ENCODE results near the gene DENND1B.
"Not testable (repeated sequence)": the region's sequence is repeated elsewhere in the genome, so short reads cannot be mapped to it uniquely, and the experiment has no call there.

DENND1B gene

DNA sequence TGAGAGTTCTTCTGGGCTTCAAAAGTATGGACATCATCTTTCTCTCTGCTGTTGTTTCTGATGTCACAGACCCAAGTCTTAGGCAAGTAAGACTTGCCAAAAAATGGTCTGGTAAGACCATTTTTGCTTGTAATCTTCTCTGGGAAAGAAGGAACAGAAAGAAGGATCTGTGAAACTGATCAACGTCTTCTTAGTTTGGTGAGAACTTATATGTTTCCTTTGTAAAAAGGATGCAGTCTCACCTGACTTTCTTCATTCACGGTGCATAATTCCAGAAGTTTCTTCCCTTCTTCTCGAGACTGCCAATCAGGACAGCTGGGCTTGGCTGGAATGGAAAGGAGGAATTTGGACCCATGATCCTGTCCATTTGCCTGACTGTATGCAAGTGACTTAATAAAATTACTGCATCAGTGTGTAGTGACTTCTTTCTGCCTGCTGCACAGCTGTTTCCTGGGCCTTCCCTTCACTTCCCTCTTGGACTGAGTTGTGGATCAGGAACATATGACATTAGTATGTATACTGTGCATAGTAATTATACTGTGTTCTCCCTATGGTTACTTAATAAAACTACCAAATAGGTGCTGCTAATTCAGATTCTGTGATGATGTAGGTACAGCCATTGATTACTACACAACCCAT lies 7.6 kb upstream of the DENND1B start:
- DNase-seq (ENCODE audit: low read depth) = no peak

- no peak for DNase-seq (ENCODE audit: low read depth)
These were observed 6.9 kb upstream of the DENND1B start for GRCh38 chr1:197781968-197782721.

DNA sequence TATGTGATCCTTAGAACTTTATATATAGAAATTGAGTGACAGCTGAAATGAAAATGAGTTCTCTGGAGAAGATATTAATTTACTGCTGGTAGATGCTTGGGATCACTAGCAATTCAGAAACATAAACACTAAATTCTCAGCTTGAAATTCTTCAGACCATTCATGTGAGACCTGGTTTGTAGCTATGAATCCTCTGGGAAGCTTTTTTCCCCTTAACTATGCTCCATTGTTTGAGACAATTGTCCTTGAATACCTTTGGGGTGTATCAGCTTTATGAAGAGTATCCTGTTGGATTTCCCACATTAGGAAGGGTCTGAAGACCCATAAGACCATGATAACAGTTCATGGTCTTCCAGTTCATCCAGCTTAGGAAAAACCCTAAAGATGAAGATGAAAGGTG lies 4.6 kb upstream of the DENND1B start:
- no peak for DNase-seq (ENCODE audit: low read depth)

GRCh38 chr1:197778366-197778945 lies 3.2 kb upstream of the DENND1B start:
- no peak for DNase-seq (ENCODE audit: low read depth)

- no peak for DNase-seq (ENCODE audit: low read depth)
These were observed 1.2 kb upstream of the DENND1B start for GRCh38 chr1:197776351-197777105.

DNA sequence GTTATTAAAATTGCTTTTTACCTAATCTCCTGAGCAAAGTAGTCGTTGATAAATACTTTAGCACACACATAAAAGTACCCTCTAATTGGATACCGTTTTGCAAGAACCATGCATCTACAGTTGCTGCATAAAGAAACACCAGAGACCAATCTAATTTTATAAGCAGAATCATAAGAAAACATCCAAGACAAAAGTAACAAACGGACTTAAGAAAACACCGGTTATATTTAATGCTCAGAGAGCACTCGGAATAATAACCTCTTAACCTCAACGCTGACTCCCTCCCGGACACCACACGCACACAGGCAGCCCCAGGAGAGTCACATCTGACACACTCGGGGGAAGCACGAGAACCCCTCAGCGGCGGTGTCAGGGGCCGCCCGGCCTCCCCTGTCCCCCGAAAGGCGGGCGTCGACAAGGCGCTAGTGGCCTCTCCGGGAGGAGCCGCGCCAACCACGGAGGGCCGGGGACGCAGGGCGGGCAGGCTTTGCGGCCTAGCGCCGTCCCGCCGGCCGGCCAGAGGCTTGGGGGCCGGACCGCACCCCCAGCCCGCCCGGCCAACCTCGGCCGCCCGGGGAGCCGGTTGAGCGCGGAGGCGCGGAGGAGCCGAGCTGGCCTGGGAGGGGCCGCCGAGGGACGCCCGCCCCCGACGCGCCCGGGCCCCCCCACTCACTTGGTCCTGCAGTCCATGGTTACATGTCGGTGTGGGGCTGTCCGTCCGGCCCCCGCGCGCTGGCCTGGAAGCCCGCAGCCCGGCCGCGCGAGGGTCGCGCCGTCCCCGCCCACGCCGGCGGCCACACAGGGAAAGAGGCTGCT lies 606 bp downstream of the DENND1B start:
- peak; percentile 26 for DNase-seq (ENCODE audit: low read depth)

GRCh38 chr1:197773856-197774255 lies 1.4 kb downstream of the DENND1B start:
- no peak for DNase-seq (ENCODE audit: low read depth)

DNA sequence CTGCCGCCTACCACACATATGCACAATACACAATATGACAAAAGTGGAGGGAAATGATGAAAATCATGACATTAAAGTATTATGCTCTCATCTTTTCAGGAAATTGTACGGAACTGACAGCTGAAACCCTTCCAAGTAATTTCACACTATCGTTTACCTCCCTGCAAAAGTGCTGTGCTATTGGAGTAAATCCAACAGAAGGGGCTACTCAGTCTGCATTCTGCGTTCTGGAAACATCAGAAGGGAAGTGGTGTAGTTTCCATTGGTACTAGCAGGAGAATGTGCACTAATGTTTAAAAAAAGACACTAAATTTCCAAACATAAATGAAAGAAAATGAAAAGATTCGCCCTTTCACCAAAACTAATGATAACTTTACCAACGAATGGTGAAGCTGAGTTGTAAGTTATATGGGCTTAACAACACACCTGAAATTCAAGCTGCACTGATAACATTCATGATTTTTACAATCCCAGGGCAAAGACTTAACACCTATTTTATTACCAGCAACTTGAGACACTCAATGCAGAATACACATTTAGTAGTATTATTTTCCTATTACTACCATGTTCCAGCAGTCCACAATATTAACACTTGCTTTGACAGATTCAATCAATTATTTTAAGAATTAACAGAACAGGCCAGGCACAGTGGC lies 3.2 kb downstream of the DENND1B start:
- DNase-seq (ENCODE audit: low read depth) = no peak

DNA sequence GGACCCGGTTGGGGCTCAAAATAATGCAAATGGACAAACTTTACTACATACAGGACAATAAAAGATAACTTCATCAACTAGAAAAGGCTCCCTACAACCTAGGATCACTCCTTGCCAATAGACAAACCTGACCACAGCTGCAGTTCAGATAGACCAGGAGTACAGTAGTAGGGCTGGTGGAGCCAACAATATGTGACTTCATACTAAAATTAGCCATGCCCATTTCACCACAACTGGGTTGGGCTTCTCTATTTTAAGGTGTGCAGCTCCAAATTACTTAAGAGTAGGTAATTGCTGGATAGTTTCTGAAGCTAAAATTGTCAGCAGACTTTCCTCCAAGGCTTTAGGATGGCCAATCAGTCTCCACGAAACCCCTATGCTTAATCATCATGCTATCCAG lies 3.9 kb downstream of the DENND1B start:
- no peak for DNase-seq (ENCODE audit: low read depth)

GRCh38 chr1:197770243-197770642 lies 5.0 kb downstream of the DENND1B start:
- no peak for DNase-seq (ENCODE audit: low read depth)

GRCh38 chr1:197769287-197769686 lies 6.0 kb downstream of the DENND1B start:
- no peak for DNase-seq (ENCODE audit: low read depth)

DNA sequence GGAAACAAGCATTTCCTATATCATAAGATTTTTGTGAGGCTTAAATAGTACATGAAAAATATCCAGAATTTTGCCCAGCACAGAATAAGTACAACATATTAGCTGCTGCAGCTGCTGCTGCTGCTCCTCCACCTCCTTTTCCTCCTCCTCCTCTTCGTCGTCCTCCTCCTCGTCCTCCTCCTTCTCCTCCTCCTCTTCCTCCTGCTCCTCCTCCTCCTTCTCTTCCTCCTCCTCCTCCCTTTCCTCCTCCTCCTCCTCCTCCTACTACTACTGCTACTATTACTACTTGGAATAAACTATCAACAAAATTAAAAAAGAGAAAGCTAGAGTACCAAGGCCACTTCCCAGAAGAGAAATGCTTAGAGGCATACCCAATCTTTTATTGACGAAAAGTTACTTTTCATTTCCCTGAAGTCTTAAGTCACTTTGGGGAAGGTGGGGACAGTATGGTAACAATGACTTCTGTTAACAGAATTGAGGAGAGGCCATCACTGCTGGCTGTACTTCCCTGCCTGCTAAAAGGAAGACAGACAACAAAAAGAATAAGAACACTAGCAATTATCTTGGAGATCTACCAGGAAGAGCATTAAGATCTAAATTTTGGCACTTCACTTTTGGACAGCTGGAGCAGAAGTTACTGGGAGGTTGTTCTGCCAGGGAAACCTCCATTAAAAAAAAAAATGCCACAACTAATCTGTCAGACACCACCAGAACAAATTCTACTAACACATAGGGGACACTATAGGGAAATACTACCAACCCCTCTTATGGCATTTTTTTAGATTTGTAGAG lies 7.1 kb downstream of the DENND1B start:
- no peak for DNase-seq (ENCODE audit: low read depth)

GRCh38 chr1:197763769-197764168 lies 11.5 kb downstream of the DENND1B start:
- no peak for DNase-seq (ENCODE audit: low read depth)

- DNase-seq (ENCODE audit: low read depth) = no peak
These were observed 12.0 kb downstream of the DENND1B start for GRCh38 chr1:197763307-197763706.

DNA sequence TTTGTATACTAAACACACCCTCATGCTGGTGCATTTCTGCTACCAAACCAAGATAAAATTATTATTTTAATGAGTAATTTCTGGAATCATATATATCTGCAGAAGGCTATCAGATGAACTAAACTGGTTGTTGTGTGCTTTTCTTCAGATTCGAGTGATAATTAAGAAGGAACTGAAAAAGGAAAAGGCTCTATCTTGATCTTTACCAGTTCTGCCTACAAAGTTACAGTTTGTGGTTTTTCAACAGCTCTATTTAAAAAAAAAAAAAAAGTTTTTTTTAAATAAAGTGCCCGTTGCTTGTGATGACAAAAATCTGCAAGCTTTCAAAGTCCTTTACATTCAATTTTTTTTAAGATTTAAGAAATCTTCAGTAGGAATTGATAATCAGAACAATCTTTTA lies 13.6 kb downstream of the DENND1B start:
- no peak for DNase-seq (ENCODE audit: low read depth)

DNA sequence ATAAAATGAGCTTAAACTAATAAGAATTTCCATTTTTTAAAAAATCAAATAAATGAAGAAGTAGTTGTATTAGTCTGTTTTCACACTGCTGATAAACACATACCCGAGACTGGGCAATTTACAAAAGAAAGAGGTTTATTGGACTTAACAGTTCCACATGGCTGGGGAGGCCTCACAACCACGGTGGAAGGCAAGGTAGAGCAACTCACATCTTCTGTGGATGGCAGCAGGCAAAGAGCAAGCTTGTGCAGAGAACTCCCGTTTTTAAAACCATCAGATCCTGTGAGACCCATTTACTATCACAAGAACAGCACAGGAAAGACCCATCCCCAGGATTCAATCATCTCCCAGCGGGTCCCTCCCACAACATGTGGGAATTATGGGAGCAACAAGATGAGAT lies 19.7 kb downstream of the DENND1B start:
- not testable (repeated sequence) for DNase-seq (ENCODE audit: low read depth)

DNA sequence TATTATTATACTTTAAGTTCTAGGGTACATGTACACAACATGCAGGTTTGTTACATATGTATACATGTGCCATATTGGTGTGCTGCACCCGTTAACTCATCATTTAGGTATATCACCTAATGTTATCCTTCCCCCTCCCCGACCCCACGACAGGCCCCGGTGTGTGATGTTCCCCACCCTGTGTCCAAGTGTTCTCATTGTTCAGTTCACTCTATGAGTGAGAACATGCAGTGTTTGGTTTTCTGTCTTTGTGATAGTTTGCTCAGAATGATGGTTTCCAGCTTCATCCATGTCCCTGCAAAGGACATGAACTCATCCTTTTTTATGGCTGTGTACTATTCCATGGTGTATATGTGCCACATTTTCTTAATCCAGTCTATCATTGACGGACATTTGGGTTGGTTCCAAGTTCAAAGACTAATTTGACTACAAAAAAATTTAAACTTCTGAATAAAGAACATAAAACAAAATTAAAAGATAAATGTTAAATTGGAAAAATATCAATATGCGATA lies 22.6 kb downstream of the DENND1B start:
- DNase-seq (ENCODE audit: low read depth) = not testable (repeated sequence)

- no peak for DNase-seq (ENCODE audit: low read depth)
These were observed 24.9 kb downstream of the DENND1B start for GRCh38 chr1:197750366-197750765.

DNA sequence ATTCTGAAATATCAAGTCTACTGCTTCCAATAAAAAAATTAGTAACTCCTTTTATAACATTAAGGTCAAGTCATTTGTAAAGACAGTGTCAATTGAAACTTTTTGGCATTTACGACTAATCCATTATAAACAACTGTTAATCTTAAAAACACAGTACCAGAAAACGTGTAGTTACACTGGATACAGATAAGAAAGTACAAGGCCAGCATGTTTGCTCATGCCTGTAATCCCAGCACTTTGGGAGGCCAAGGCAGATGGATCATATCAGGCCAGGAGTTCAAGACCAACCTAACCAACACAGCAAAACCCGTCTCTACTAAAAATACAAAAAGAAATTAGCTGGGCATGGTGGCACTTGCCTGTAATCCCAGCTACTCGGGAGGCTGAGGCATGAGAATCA lies 29.4 kb downstream of the DENND1B start:
- no peak for DNase-seq (ENCODE audit: low read depth)

DNA sequence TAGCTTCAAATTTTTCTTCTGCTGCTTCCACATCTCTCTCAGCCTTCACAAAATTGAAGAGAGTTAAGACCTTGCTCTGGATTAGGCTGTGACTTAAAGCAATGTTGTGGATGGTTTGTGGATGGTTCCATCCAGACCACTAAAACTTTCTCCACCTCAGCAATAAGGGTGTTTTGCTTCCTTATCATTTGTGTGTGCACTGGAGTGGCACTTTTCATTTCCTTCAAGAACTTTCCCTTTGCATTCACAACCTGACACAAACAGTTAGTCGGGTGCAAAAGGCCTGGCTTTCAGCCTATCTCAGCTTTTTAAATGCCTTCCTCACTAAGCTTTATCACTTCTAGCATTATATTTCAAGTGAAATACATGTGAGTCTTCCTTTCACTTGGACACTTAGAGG lies 30.3 kb downstream of the DENND1B start:
- no peak for DNase-seq (ENCODE audit: low read depth)

All from stimulated activated CD4-positive, alpha-beta T cell treated with anti-CD3 and anti-CD28 coated beads, Interleukin-2, amount 100 ng/mL, for 4 hours (primary cell).